Gastroesophageal sphincter (tissue), 4 donors: Measurements from ENCODE around the gene SAMD4A. TPM values are rescaled to one million over a fixed set of nuclear protein-coding genes. Genes with fewer than 3 reads are reported as not detected.

ENCODE experiments used
- ATAC-seq: fragments of 150-250 bp; one replicate; pipeline ENCODE4 v1.9.1; 2016; ENCODE audit warnings: mild to moderate bottlenecking, moderate library complexity
- H3K27ac ChIP-seq, 4 donors: fragments of 200-600 bp; sonication (generic) in 3 of 4; 1 replicate in 3 of 4; 2 replicates in 1 of 4; pipeline ENCODE4 v1.5.1; 2016 to 2019
- H3K27me3 ChIP-seq: fragments of 200-600 bp; sonication (generic); one replicate; pipeline ENCODE4 v1.5.1; 2019
- H3K36me3 ChIP-seq, 2 donors: fragments of 200-600 bp; sonication (generic); one replicate each; pipeline ENCODE4 v1.5.1; 2019; ENCODE audit warnings: control low read depth in 1 of 2
- H3K4me1 ChIP-seq, 3 donors: fragments of 200-600 bp; sonication (generic); 1 replicate in 2 of 3; 2 replicates in 1 of 3; pipeline ENCODE4 v1.5.1; 2016 to 2019; ENCODE audit warnings: control low read depth in 2 of 3
- H3K4me3 ChIP-seq, 2 donors: fragments of 200-600 bp; sonication (generic); one replicate each; pipeline ENCODE4 v1.5.1; 2019; ENCODE audit warnings: mild to moderate bottlenecking in 1 of 2, moderate library complexity in 1 of 2
- H3K9me3 ChIP-seq, 3 donors: fragments of 200-600 bp; sonication (generic); one replicate each; pipeline ENCODE4 v1.5.1; 2017 to 2019; ENCODE audit warnings: control low read depth in 2 of 3
- CTCF ChIP-seq, 4 experiments: fragments of 200-600 bp in 2 of 4; fragments of 450-650 bp in 2 of 4; sonication (generic) in 1 of 4; IDR thresholded peaks; one replicate each; pipeline ENCODE4 v1.5.1; 2017 to 2019; ENCODE audit warnings: antibody characterized with exemption in 4 of 4, mild to moderate bottlenecking in 2 of 4, moderate library complexity in 2 of 4
- EP300 ChIP-seq: sonication (generic); formaldehyde crosslinking; IDR thresholded peaks from one replicate; pipeline ENCODE4 v1.6.1; 2017; ENCODE audit warnings: antibody characterized with exemption, mild to moderate bottlenecking
- POLR2A ChIP-seq, 2 donors: fragments of 450-650 bp; IDR thresholded peaks; one replicate each; pipeline ENCODE4 v1.6.1; 2017; ENCODE audit warnings: antibody characterized with exemption in 2 of 2, mild to moderate bottlenecking in 2 of 2, moderate library complexity in 1 of 2
- POLR2AphosphoS5 ChIP-seq: sonication (generic); formaldehyde crosslinking; IDR thresholded peaks from one replicate; pipeline ENCODE4 v1.6.1; 2017; ENCODE audit warnings: antibody characterized with exemption
- WGBS, 2 donors: methylation state at CpG; one replicate each; pipeline ENCODE4 v1.1.5; 2018; ENCODE audit warnings: low coverage in 1 of 2; 5-methylcytosine and 5-hydroxymethylcytosine counted together
- total RNA-seq, 4 donors: library from RNA; depleted of rRNA; stranded (reverse); fragments of >200 nt; gene quantifications; one replicate each; pipeline ENCODE4 v1.1.0, GENCODE V29; 2016

Gene SAMD4A
- total RNA-seq, 4 donors from 2014 or later: 65.2 to 163 (median 89.7) TPM

DNA sequence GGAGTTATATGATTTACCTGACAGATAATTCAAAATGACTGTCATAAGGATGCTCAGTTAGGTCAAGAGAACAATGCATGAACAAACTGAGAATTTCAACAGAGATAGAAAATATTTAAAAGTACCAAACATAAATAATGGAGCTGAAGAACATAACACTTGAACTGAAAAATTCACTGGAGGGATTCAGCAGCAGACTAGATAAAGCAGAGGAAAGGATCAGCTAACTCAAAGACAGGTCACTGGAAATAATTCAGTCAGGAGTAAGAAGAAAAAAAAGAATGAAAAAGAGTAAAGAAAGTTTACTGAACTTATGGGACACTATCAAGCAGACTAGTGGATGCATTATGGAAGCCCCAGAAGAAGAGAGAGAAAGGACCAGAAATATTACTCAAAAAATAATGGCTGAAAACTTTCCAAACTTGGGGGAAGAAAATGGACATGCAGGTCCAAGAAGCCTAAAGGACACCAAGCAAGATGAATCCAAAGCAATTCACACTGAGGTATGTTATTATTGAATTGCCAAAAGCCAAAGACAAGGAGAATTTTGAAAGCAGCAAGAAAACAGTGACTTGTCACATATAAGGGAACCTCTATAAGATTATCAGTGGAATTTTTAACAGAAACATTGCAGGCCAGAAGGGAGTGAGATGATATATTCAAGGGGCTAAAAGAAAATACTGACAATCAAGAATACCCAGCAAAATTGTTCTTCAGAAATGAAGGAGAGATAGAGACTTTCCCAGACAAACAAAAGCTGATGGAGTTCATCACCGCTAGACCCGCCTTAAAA is 257.0 kb downstream of the SAMD4A start:
- no peak overlapping the region for H3K27ac ChIP-seq
- no peak for ATAC-seq
- no peaks in the 10 kb centered on the region for H3K36me3 ChIP-seq
- no peak overlapping the region for H3K4me3 ChIP-seq
- TF ChIP-seq POLR2AphosphoS5 (no peak), POLR2A (IDR thresholded peaks at IDR 0.05) (no peak), EP300 (no peak), CTCF (IDR thresholded peaks at IDR 0.05) (no peak)
- no peaks in the 10 kb centered on the region for H3K27me3 ChIP-seq
- WGBS, 2 donors: 93 to 94% methylated on average over 2 of the region's 2 CpGs
- H3K9me3 ChIP-seq: peaks cover 0 to 20% (median 0%) of the 10 kb centered on the region in 3 donors
- no peaks in the 10 kb centered on the region for H3K4me1 ChIP-seq

- TF ChIP-seq POLR2AphosphoS5 (no peak), POLR2A (IDR thresholded peaks at IDR 0.05) (no peak), CTCF (IDR thresholded peaks at IDR 0.05) (no peak), EP300 (no peak)
- H3K36me3 ChIP-seq: no peaks in the 10 kb centered on the region
- peaks cover 0 to 18% (median 0%) of the 10 kb centered on the region in 3 donors for H3K9me3 ChIP-seq
- no peak for ATAC-seq
- no peak overlapping the region for H3K27ac ChIP-seq
- WGBS, 2 donors: 100% methylated on average over 1 of the region's 1 CpG
- H3K4me1 ChIP-seq: no peaks in the 10 kb centered on the region
- H3K4me3 ChIP-seq: no peak overlapping the region
- no peaks in the 10 kb centered on the region for H3K27me3 ChIP-seq
Measured at GRCh38 chr14:54828037-54828436, 261.1 kb downstream of the SAMD4A start.

DNA sequence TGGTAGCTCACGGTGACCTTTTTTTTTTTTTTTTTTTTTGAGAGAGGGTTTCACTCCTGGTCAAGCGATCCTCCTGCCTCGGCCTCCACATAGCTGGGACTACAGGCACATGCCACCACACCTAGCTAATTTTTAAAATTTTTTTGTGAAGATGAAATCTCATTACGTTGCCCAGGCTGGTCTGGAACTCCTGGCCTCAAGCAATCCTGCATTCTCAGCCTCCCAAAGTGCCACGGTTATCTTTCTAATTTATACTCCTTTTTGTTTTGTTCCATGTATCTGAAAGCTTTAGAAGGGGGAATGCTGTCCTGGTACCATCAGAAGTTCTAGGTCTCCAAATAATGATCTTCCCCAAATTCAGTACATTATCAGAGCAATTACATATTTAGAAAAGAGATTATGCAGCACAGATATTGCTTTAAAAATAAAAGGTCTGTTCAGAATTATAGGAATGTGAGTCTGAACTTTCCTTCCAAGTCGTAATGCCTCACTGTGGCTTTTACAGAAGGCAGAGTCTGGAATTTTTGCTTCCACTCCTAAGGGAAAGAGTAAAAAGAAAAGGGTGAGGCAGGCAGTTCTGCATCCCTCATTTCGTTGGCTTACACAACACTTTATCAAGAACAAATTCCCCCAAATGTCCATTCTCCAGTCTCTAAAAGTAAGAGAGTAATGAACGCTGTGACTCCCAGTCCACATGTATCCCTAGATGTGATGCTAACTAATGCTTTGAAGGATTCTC is 262.7 kb downstream of the SAMD4A start:
- no peak overlapping the region for H3K27ac ChIP-seq
- no peak for ATAC-seq
- H3K4me3 ChIP-seq: no peak overlapping the region
- H3K9me3 ChIP-seq: peaks cover 0 to 5% (median 0%) of the 10 kb centered on the region in 3 donors
- TF ChIP-seq CTCF (IDR thresholded peaks at IDR 0.05) (no peak), POLR2AphosphoS5 (no peak)
- WGBS, 2 donors: 67 to 74% methylated on average over 3 to 8 of the region's 8 CpGs
- H3K27me3 ChIP-seq: no peaks in the 10 kb centered on the region
- no peaks in the 10 kb centered on the region for H3K4me1 ChIP-seq
- H3K36me3 ChIP-seq: no peaks in the 10 kb centered on the region

DNA sequence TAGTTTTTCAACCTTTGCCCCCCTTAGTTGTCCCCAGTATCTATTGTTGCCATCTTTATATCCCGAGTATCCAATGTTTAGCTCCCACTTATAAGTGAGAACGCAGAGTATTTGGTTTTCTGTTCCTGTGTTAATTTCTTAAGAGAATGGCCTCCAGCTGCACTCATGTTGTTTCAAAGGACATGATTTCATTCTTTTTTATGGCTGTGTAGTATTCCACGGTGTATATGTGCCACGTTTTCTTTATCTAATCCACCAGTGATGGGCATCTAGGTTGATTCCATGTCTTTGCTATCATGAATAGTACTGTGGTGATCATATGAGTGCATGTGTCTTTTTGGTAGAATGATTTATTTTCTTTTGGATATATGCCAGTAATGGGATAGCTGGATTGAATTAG is 263.7 kb downstream of the SAMD4A start:
- no peak overlapping the region for H3K27ac ChIP-seq
- no peak for ATAC-seq
- H3K4me3 ChIP-seq: no peak overlapping the region
- WGBS, 2 donors: 88% methylated on average over 4 of the region's 4 CpGs; no CpG with 5 or more reads in 1 of the 2 donors
- H3K27me3 ChIP-seq: no peaks in the 10 kb centered on the region
- no peaks in the 10 kb centered on the region for H3K36me3 ChIP-seq
- no peaks in the 10 kb centered on the region for H3K9me3 ChIP-seq
- H3K4me1 ChIP-seq: no peaks in the 10 kb centered on the region
- TF ChIP-seq CTCF (IDR thresholded peaks at IDR 0.05) (no peak), EP300 (no peak), POLR2AphosphoS5 (no peak), POLR2A (IDR thresholded peaks at IDR 0.05) (no peak)

GRCh38 chr14:54834081-54834480 is 267.2 kb downstream of the SAMD4A start:
- H3K9me3 ChIP-seq: no peaks in the 10 kb centered on the region
- no peak for ATAC-seq
- no peaks in the 10 kb centered on the region for H3K36me3 ChIP-seq
- no peaks in the 10 kb centered on the region for H3K4me1 ChIP-seq
- no peak overlapping the region for H3K27ac ChIP-seq
- no peaks in the 10 kb centered on the region for H3K27me3 ChIP-seq
- no peak overlapping the region for H3K4me3 ChIP-seq
- TF ChIP-seq CTCF (IDR thresholded peaks at IDR 0.05): no peak
- no peak for TF ChIP-seq POLR2AphosphoS5
- no peak for TF ChIP-seq POLR2A (IDR thresholded peaks at IDR 0.05)
- TF ChIP-seq EP300: no peak
